SK-N-MC (cell line): ENCODE measurements around the gene FHAD1.

Experiments
- EZH2 ChIP-seq: fragments of 200-600 bp; sonication (generic); IDR thresholded peaks from one replicate; pipeline ENCODE4 v1.6.1; 2017; ENCODE audit warnings: antibody characterized with exemption
- POLR2AphosphoS5 ChIP-seq: IDR thresholded peaks from 2 replicates; pipeline ENCODE4 v1.6.1; 2012; ENCODE audit warnings: mild to moderate bottlenecking, low read depth, low read length, borderline replicate concordance

GRCh38 chr1:15362737-15363128, 115.7 kb downstream of the FHAD1 start:
- no peak for TF ChIP-seq EZH2
- no peak for TF ChIP-seq POLR2AphosphoS5
